SU-DHL-6 (cell line): ENCODE results near the gene MARK2.
A peak's percentile ranks its signal among the peaks of the same experiment; 100 is the strongest.

Experiments
- H2AFZ ChIP-seq: fragments of 200-600 bp; sonication (generic); 2 replicates; pipeline ENCODE4 v1.6.1; 2014; ENCODE audit warnings: low read depth, mild to moderate bottlenecking, moderate library complexity, mixed read lengths, antibody characterized with exemption, low read length; ENCODE audit not compliant: severe bottlenecking
- H3F3A ChIP-seq: fragments of 200-600 bp; shearing (Covaris generic); 2 replicates; pipeline ENCODE4 v1.6.0; 2016; ENCODE audit warnings: antibody characterized with exemption, mild to moderate bottlenecking; ENCODE audit not compliant: insufficient read depth
- H3K27ac ChIP-seq: fragments of 200-600 bp; sonication (generic); 2 replicates; pipeline ENCODE4 v1.5.1; 2016; ENCODE audit warnings: low read depth, mild to moderate bottlenecking, low read length, moderate library complexity, mixed read lengths
- H3K27me3 ChIP-seq: fragments of 200-600 bp; sonication (generic), shearing (Covaris generic); 2 replicates; pipeline ENCODE4 v1.6.0; 2014; ENCODE audit warnings: mild to moderate bottlenecking, low read length
- H3K36me3 ChIP-seq: fragments of 200-600 bp; sonication (generic); 2 replicates; pipeline ENCODE4 v1.6.1; 2014; ENCODE audit warnings: mild to moderate bottlenecking, low read length, mixed read lengths
- H3K4me2 ChIP-seq: fragments of 300-600, 200-600 bp; shearing (Covaris generic), sonication (generic); 2 replicates; pipeline ENCODE4 v1.6.0; 2014; ENCODE audit warnings: low read length, low read depth, mild to moderate bottlenecking; ENCODE audit not compliant: poor library complexity, severe bottlenecking
- H3K4me3 ChIP-seq: fragments of 200-600 bp; sonication (generic); 2 replicates; pipeline ENCODE4 v1.5.1; 2014; ENCODE audit warnings: antibody characterized with exemption, low read length, mild to moderate bottlenecking, mixed read lengths; ENCODE audit not compliant: insufficient read depth, poor library complexity, severe bottlenecking
- H3K79me2 ChIP-seq: fragments of 200-600 bp; sonication (generic); 2 replicates; pipeline ENCODE4 v1.6.1; 2014; ENCODE audit warnings: mild to moderate bottlenecking, low read length, moderate library complexity; ENCODE audit not compliant: insufficient read depth
- H3K9ac ChIP-seq: fragments of 200-600 bp; sonication (generic); 2 replicates; pipeline ENCODE4 v1.7.0; 2014; ENCODE audit warnings: mild to moderate bottlenecking, low read length
- H3K9me2 ChIP-seq: fragments of 200-600 bp; sonication (generic); replicated peaks from 2 replicates; pipeline ENCODE4 v1.6.1; 2014; ENCODE audit warnings: low read length; ENCODE audit not compliant: insufficient read depth
- H3K9me3 ChIP-seq: fragments of 200-600 bp; sonication (generic); 2 replicates; pipeline ENCODE4 v1.6.1; 2014; ENCODE audit warnings: low read length, mixed read lengths; ENCODE audit not compliant: insufficient read depth
- H4K20me1 ChIP-seq: fragments of 200-600 bp; sonication (generic); 2 replicates; pipeline ENCODE4 v1.6.1; 2014; ENCODE audit warnings: low read depth, mild to moderate bottlenecking, antibody characterized with exemption, low read length, moderate library complexity, mixed read lengths
- EZH2phosphoT487 ChIP-seq: fragments of 200-600 bp; sonication (generic), shearing (Covaris generic); conservative IDR thresholded peaks from 2 replicates; pipeline ENCODE4 v1.6.1; 2018; ENCODE audit warnings: mild to moderate bottlenecking, antibody characterized with exemption, low read length, moderate library complexity, mixed read lengths
- TF ChIP-seq, protein P1 (sequence below): fragments of 200-600 bp; sonication (generic); IDR thresholded peaks from one replicate; pipeline ENCODE4 v1.5.1; 2017; ENCODE audit warnings: antibody characterized with exemption, mild to moderate bottlenecking, low read length, moderate library complexity; ENCODE audit not compliant: insufficient read depth, poor library complexity, severe bottlenecking

MARK2 gene

DNA sequence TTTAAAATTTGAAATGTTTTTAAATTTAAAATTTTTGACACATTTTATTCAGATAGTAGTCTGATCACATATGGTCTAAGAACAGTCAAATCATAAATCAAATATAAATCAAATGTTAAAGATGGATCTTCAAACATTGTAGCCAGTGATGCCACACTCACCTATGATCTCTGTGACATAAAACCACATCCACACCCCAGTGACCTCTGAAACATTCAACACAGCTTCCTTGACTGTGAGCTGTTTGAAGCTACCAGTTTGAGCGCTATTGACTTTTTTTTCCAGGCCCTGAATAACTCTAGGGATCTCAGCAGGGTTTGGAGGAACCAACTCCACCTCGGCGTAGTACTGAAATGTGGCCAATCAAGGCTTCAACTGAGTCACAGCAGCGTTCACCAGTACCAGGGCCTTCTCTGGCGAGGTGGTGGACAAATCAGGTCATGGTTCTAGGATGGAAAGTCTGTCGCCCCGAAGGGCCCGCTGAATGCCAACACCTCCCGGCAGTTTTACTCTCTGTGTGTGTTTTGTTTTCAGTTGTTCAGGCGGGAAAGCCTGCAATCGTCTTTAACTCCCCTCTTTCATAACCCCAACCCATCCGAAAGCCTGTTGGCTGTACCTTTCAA is 4.3 kb upstream of the MARK2 start:
- no peak overlapping the region for H3K4me2 ChIP-seq
- TF ChIP-seq EZH2phosphoT487: no peak
- TF ChIP-seq, protein P1, sequence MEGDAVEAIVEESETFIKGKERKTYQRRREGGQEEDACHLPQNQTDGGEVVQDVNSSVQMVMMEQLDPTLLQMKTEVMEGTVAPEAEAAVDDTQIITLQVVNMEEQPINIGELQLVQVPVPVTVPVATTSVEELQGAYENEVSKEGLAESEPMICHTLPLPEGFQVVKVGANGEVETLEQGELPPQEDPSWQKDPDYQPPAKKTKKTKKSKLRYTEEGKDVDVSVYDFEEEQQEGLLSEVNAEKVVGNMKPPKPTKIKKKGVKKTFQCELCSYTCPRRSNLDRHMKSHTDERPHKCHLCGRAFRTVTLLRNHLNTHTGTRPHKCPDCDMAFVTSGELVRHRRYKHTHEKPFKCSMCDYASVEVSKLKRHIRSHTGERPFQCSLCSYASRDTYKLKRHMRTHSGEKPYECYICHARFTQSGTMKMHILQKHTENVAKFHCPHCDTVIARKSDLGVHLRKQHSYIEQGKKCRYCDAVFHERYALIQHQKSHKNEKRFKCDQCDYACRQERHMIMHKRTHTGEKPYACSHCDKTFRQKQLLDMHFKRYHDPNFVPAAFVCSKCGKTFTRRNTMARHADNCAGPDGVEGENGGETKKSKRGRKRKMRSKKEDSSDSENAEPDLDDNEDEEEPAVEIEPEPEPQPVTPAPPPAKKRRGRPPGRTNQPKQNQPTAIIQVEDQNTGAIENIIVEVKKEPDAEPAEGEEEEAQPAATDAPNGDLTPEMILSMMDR: no peak
- H2AFZ ChIP-seq: no peak overlapping the region
- peaks cover 5% of the 10 kb centered on the region for H3K79me2 ChIP-seq
- no peaks in the 10 kb centered on the region for H3K27me3 ChIP-seq
- H3F3A ChIP-seq: no peaks in the 10 kb centered on the region
- H3K27ac ChIP-seq: no peak overlapping the region
- H3K4me3 ChIP-seq: no peak overlapping the region
- no peaks in the 10 kb centered on the region for H3K9me3 ChIP-seq
- no peak overlapping the region for H3K9ac ChIP-seq
- H3K9me2 ChIP-seq: no peaks in the 10 kb centered on the region
- H4K20me1 ChIP-seq: no peaks in the 10 kb centered on the region
- H3K36me3 ChIP-seq: no peaks in the 10 kb centered on the region

DNA sequence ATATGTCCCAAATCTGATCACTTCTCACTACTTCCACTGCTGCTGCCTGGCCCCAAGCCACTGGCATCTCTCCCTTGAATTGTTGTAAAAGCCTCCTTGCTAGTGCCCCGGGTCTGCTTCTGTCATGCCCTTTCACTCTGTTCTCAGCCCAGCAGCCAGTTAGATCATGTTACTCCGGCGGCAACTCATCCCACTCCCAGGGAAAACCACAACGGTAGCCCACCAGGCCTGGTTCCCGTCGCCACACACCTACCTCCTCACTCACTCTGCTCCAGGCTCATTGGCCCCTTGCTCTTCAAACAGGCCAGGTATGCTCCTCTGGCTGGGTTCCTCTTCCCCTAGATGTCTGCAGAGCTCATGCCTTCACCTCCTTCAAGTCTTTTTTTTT is 3.8 kb upstream of the MARK2 start:
- Histone ChIP-seq H3K9me3 (no peaks in the 10 kb centered on the region), H3K4me3 (no peak overlapping the region), H3K36me3 (no peaks in the 10 kb centered on the region), H3F3A (no peaks in the 10 kb centered on the region), H3K4me2 (no peak overlapping the region), H3K9me2 (no peaks in the 10 kb centered on the region), H3K27ac (no peak overlapping the region), H3K27me3 (no peaks in the 10 kb centered on the region), H4K20me1 (no peaks in the 10 kb centered on the region), H2AFZ (no peak overlapping the region), H3K79me2 (peaks cover 10% of the 10 kb centered on the region), H3K9ac (no peak overlapping the region)
- TF ChIP-seq, protein P1: no peak
- no peak for TF ChIP-seq EZH2phosphoT487

DNA sequence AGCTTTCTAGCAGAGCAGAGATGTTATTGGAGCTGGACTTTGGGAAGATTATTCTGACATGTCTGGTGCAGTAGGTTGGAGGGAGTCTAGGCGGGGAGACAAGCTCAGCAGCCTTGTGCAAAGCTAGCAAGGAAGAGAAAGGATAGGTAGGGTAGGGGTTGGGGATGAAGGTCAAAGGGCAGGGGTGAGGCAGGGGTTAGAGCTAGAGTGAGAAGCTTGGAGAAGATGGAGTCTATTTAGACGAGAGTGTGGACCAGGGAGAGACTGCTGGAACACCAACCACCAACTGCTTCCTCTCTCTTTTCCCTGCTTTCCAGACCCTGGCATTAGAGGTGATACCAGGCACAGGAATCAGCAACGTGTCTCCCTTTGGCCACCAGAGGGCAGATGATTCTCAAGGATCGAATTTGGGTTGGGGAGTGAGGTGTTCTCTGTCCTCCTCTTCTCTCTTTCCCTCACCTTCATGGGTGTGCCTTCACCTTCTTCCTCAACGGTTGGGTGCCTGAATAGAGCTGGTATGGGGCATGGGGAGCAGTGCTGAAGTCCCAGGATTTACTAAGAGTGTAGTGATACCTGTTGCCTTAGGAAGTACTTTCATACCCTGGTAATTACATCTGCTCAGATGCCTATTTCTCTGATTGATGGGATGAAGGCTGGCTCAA is 1.8 kb upstream of the MARK2 start:
- H3K4me2 ChIP-seq: no peak overlapping the region
- no peak overlapping the region for H3K4me3 ChIP-seq
- H3K36me3 ChIP-seq: no peaks in the 10 kb centered on the region
- H3F3A ChIP-seq: no peaks in the 10 kb centered on the region
- H2AFZ ChIP-seq: no peak overlapping the region
- H3K79me2 ChIP-seq: peaks cover 30% of the 10 kb centered on the region
- peak overlapping the region; percentile 56; the same call in 1 of the 2 replicates for H3K9ac ChIP-seq
- no peaks in the 10 kb centered on the region for H3K9me2 ChIP-seq
- no peak overlapping the region for H3K27ac ChIP-seq
- peaks cover 4% of the 10 kb centered on the region; the same call in 1 of the 2 replicates for H4K20me1 ChIP-seq
- no peaks in the 10 kb centered on the region for H3K27me3 ChIP-seq
- no peaks in the 10 kb centered on the region for H3K9me3 ChIP-seq
- TF ChIP-seq, protein P1: peak; percentile 42
- no peak for TF ChIP-seq EZH2phosphoT487
